Upper lobe of left lung (tissue), 4 donors: ENCODE data around the gene NAAA.

Source experiments
- POLR2A ChIP-seq, 4 donors: fragments of 450-650 bp; IDR thresholded peaks; one replicate each; pipeline ENCODE4 v1.5.1; 2016 to 2017; ENCODE audit warnings: antibody characterized with exemption in 4 of 4, mild to moderate bottlenecking in 2 of 4
- TF ChIP-seq, protein P1 (sequence below), 6 experiments: fragments of 450-650 bp in 4 of 6; fragments of 200-600 bp in 2 of 6; sonication (generic) in 2 of 6; IDR thresholded peaks; one replicate each; pipeline ENCODE4 v1.5.1; 2016 to 2019; ENCODE audit warnings: antibody characterized with exemption in 6 of 6

DNA sequence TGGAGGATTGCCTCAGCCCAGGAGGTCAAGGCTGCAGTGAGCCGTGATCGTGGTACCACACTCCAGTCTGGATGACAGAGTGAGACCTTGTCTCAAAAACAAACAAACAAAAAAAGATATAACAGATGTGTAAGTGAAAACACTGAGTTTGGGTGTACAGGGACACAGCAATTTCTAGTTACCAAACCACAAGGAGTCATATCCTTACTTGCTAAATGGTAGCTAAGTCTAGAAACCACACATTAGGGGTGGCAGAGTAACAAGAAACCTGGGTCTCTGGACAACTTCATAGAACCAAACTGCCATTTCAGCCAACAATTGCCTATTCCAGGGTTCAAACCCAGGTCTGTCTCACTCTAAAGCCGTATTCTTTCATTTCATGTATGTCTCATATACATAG is 59.3 kb downstream of the NAAA start:
- TF ChIP-seq, protein P1, sequence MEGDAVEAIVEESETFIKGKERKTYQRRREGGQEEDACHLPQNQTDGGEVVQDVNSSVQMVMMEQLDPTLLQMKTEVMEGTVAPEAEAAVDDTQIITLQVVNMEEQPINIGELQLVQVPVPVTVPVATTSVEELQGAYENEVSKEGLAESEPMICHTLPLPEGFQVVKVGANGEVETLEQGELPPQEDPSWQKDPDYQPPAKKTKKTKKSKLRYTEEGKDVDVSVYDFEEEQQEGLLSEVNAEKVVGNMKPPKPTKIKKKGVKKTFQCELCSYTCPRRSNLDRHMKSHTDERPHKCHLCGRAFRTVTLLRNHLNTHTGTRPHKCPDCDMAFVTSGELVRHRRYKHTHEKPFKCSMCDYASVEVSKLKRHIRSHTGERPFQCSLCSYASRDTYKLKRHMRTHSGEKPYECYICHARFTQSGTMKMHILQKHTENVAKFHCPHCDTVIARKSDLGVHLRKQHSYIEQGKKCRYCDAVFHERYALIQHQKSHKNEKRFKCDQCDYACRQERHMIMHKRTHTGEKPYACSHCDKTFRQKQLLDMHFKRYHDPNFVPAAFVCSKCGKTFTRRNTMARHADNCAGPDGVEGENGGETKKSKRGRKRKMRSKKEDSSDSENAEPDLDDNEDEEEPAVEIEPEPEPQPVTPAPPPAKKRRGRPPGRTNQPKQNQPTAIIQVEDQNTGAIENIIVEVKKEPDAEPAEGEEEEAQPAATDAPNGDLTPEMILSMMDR (IDR thresholded peaks at IDR 0.05): no peak
- no peak for TF ChIP-seq POLR2A (IDR thresholded peaks at IDR 0.05)
